GM18907 (cell line): Measurements from ENCODE around the gene PMEPA1.

Experiments used
- ATAC-seq: cut with Tn5 transposase; IDR thresholded peaks from one replicate; pipeline ENCODE4 v1.9.1; 2021; ENCODE audit warnings: mild to moderate bottlenecking, moderate library complexity; ENCODE audit not compliant: unreplicated experiment

Gene PMEPA1

GRCh38 chr20:57709823-57710799, at the start of gene PMEPA1:
PMEPA1 (minus strand) TSS chr20:57710015; CDS start chr20:57709582, 433 bp downstream.
- ATAC-seq, result peak; percentile 78

GRCh38 chr20:57757767-57758166, 48.0 kb upstream of the PMEPA1 start:
- no peak for ATAC-seq

GRCh38 chr20:57756921-57757320, 47.1 kb upstream of the PMEPA1 start:
- no peak for ATAC-seq

- ATAC-seq, result no peak
These were observed 46.4 kb upstream of the PMEPA1 start for GRCh38 chr20:57756213-57756612.

- no peak for ATAC-seq
These were observed 45.8 kb upstream of the PMEPA1 start for GRCh38 chr20:57755609-57756008.

GRCh38 chr20:57754190-57754589, 44.4 kb upstream of the PMEPA1 start:
- no peak for ATAC-seq

GRCh38 chr20:57753332-57754164, 43.7 kb upstream of the PMEPA1 start:
- no peak for ATAC-seq

GRCh38 chr20:57751411-57751810, 41.6 kb upstream of the PMEPA1 start:
- ATAC-seq, result no peak

- no peak for ATAC-seq
These were observed 40.1 kb upstream of the PMEPA1 start for GRCh38 chr20:57749869-57750268.

GRCh38 chr20:57749131-57749690, 39.4 kb upstream of the PMEPA1 start:
- ATAC-seq, result peak; percentile 33

- ATAC-seq, result peak; percentile 77
These were observed 38.9 kb upstream of the PMEPA1 start for GRCh38 chr20:57748601-57749130.

GRCh38 chr20:57747861-57748481, 38.2 kb upstream of the PMEPA1 start:
- ATAC-seq, result no peak

- no peak for ATAC-seq
These were observed 37.1 kb upstream of the PMEPA1 start for GRCh38 chr20:57746832-57747404.

GRCh38 chr20:57746201-57746600, 36.4 kb upstream of the PMEPA1 start:
- ATAC-seq, result no peak

- no peak for ATAC-seq
These were observed 34.4 kb upstream of the PMEPA1 start for GRCh38 chr20:57744206-57744605.

- no peak for ATAC-seq
These were observed 33.8 kb upstream of the PMEPA1 start for GRCh38 chr20:57743450-57744095.

- ATAC-seq, result no peak
These were observed 32.8 kb upstream of the PMEPA1 start for GRCh38 chr20:57742507-57743181.

- no peak for ATAC-seq
These were observed 28.7 kb upstream of the PMEPA1 start for GRCh38 chr20:57738484-57738883.

- no peak for ATAC-seq
These were observed 28.2 kb upstream of the PMEPA1 start for GRCh38 chr20:57738053-57738452.
